ENCODE results near the gene UPK1A. TPM values are rescaled to one million over a fixed set of nuclear protein-coding genes. Genes with fewer than 3 reads are reported as not detected.
"Not testable (repeated sequence)": the region's sequence is repeated elsewhere in the genome, so short reads cannot be mapped to it uniquely, and the experiment has no call there.

Gene UPK1A
- total RNA-seq, 6 experiments from 2014 or later = 0.27 TPM; not detected in 5

- TF ChIP-seq, protein P1, sequence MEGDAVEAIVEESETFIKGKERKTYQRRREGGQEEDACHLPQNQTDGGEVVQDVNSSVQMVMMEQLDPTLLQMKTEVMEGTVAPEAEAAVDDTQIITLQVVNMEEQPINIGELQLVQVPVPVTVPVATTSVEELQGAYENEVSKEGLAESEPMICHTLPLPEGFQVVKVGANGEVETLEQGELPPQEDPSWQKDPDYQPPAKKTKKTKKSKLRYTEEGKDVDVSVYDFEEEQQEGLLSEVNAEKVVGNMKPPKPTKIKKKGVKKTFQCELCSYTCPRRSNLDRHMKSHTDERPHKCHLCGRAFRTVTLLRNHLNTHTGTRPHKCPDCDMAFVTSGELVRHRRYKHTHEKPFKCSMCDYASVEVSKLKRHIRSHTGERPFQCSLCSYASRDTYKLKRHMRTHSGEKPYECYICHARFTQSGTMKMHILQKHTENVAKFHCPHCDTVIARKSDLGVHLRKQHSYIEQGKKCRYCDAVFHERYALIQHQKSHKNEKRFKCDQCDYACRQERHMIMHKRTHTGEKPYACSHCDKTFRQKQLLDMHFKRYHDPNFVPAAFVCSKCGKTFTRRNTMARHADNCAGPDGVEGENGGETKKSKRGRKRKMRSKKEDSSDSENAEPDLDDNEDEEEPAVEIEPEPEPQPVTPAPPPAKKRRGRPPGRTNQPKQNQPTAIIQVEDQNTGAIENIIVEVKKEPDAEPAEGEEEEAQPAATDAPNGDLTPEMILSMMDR (IDR thresholded peaks at IDR 0.05) = no peak
- TF ChIP-seq POLR2A (IDR thresholded peaks at IDR 0.05) = no peak
- H3K36me3 ChIP-seq = no peaks in the 10 kb centered on the region
- intact Hi-C loops (cut with DNase I) = loop anchor here (10.0 kb wide), 2 partner anchors 135 to 145 kb away; no protein-coding TSS in a partner anchor
- DNase-seq (no peak), ATAC-seq (no peak)
- H3K27me3 ChIP-seq = no peaks in the 10 kb centered on the region
- H3K4me3 ChIP-seq = no peak overlapping the region
- WGBS (ENCODE audit: insufficient coverage, low coverage, low lambda C conversion rate, missing lambda C conversion rate) = 56% methylated on average over 2 of the region's 4 CpGs
- no peak overlapping the region for H3K27ac ChIP-seq
- H3K9me3 ChIP-seq = no peaks in the 10 kb centered on the region
- no peaks in the 10 kb centered on the region for H3K4me1 ChIP-seq
Measured at GRCh38 chr19:35689836-35690235, 23.5 kb downstream of the UPK1A start.

GRCh38 chr19:35691106-35691505, 24.8 kb downstream of the UPK1A start:
- intact Hi-C loops (cut with DNase I) = loop anchor here (10.0 kb wide), 2 partner anchors 134 to 144 kb away; no protein-coding TSS in a partner anchor
- WGBS (ENCODE audit: insufficient coverage, low coverage, low lambda C conversion rate, missing lambda C conversion rate) = no CpG with 5 or more reads among the region's 37 CpGs
- H3K4me3 ChIP-seq, DNase-seq, H3K36me3 ChIP-seq, H3K4me1 ChIP-seq, H3K27me3 ChIP-seq, H3K27ac ChIP-seq, H3K9me3 ChIP-seq, ATAC-seq: not testable (repeated sequence)

GRCh38 chr19:35692010-35692409, 25.7 kb downstream of the UPK1A start:
- no peak for TF ChIP-seq POLR2A (IDR thresholded peaks at IDR 0.05)
- TF ChIP-seq, protein P1 (IDR thresholded peaks at IDR 0.05) = no peak
- no peaks in the 10 kb centered on the region for H3K9me3 ChIP-seq
- H3K4me1 ChIP-seq = no peaks in the 10 kb centered on the region
- 44% methylated on average over 5 of the region's 11 CpGs for WGBS (ENCODE audit: insufficient coverage, low coverage, low lambda C conversion rate, missing lambda C conversion rate)
- no peaks in the 10 kb centered on the region for H3K27me3 ChIP-seq
- H3K27ac ChIP-seq = no peak overlapping the region
- H3K4me3 ChIP-seq = no peak overlapping the region
- intact Hi-C loops (cut with DNase I) = loop anchor here (10.0 kb wide), 2 partner anchors 133 to 143 kb away; no protein-coding TSS in a partner anchor
- no peaks in the 10 kb centered on the region for H3K36me3 ChIP-seq
- DNase-seq = no peak
- no peak for ATAC-seq

DNA sequence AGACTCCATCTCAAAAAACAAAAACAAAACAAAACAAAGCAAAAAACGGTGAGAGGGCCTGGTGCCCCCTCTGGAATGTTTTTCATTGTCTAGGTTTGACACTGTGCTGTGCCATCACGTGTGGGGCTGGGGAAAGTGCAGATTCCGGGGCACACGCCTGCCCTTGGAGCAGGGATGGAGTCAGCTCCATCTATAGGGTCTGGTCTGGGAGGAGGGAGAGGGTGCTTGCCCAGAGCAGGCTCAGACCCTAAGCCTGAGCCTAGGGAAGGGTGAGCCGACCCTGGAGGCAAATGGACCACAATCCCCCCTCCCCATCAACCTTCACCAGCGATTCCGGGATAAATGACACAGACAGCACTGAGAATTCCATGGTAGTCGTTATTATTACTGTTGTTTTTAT, 27.1 kb downstream of the UPK1A start:
- TF ChIP-seq, protein P1 (IDR thresholded peaks at IDR 0.05) = no peak
- TF ChIP-seq POLR2A (IDR thresholded peaks at IDR 0.05) = no peak
- Histone ChIP-seq H3K4me1 (no peaks in the 10 kb centered on the region), H3K36me3 (no peaks in the 10 kb centered on the region), H3K27me3 (no peaks in the 10 kb centered on the region), H3K4me3 (no peak overlapping the region), H3K27ac (no peak overlapping the region), H3K9me3 (no peaks in the 10 kb centered on the region)
- intact Hi-C loops (cut with DNase I) = loop anchor here (10.0 kb wide), 2 partner anchors 131 to 141 kb away; no protein-coding TSS in a partner anchor
- peak in 2 of 4 donors; percentile 10 to 26 for ATAC-seq
- DNase-seq = no peak
- 4% methylated on average over 7 of the region's 8 CpGs for WGBS (ENCODE audit: insufficient coverage, low coverage, low lambda C conversion rate, missing lambda C conversion rate)

- ATAC-seq = peak; percentile 100
- intact Hi-C loops (cut with DNase I) = loop anchor here (10.0 kb wide), 2 partner anchors 131 to 141 kb away; no protein-coding TSS in a partner anchor
Measured at GRCh38 chr19:35693835-35694599, 27.7 kb downstream of the UPK1A start.

More at GRCh38 chr19:35693835-35694599, 27.7 kb downstream of the UPK1A start:
- no peak overlapping the region for H3K27ac ChIP-seq
- H3K4me1 ChIP-seq = no peaks in the 10 kb centered on the region
- H3K9me3 ChIP-seq = no peaks in the 10 kb centered on the region
- peak; percentile 84 to 87 (median 87) for DNase-seq
- no peak overlapping the region for H3K4me3 ChIP-seq
- 20% methylated on average over 7 of the region's 8 CpGs for WGBS (ENCODE audit: insufficient coverage, low coverage, low lambda C conversion rate, missing lambda C conversion rate)
- TF ChIP-seq POLR2A (IDR thresholded peaks at IDR 0.05) = no peak
- TF ChIP-seq, protein P1 (IDR thresholded peaks at IDR 0.05) = peak; percentile 95 to 99 (median 96)
- no peaks in the 10 kb centered on the region for H3K27me3 ChIP-seq
- no peaks in the 10 kb centered on the region for H3K36me3 ChIP-seq

Measured in right lobe of liver (tissue), 6 donors.